Measurements from ENCODE around the gene AFF3.

AFF3 gene

DNA sequence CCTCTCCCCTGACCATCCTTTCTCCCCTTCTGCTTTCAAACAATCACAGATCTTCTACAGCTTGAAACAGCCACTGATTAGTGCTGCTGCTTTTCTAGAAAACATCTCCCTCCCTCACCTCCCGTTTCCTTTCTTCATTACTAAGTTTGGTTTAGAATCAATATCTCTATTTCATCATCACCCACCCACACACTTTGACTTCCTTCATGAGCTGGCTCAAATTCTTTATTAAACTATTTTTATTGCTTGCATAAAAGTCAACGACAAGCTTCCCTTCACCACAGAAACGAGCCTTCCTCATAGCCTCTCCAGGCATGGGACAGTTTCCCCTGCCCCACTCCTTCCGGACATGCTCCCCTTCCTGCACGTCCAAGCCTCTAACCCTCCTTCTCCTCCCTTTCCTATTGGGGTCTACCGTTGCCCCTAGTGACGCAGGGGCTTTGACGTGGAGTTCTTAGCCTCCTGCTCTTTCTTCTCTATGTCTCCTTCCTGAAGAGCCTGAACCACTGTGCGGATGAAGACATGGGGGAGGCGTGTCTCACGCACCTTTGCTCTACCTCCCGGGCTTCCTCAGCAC is 172.0 kb downstream of the AFF3 start:
- Histone ChIP-seq H3K27me3 (ENCODE audit: control insufficient read depth, insufficient read depth, low read length) (no peaks in the 10 kb centered on the region), H3K4me3 (ENCODE audit: low read length) (no peak overlapping the region), H3K9me3 (ENCODE audit: control insufficient read depth, low read depth, low read length) (no peaks in the 10 kb centered on the region), H3K9ac (ENCODE audit: low read length) (no peak overlapping the region), H3K27ac (ENCODE audit: low read length) (no peak overlapping the region), H3K4me1 (ENCODE audit: control insufficient read depth, low read depth, low read length) (peaks cover 5% of the 10 kb centered on the region), H3K36me3 (ENCODE audit: control insufficient read depth, low read depth, low read length) (no peaks in the 10 kb centered on the region)

DNA sequence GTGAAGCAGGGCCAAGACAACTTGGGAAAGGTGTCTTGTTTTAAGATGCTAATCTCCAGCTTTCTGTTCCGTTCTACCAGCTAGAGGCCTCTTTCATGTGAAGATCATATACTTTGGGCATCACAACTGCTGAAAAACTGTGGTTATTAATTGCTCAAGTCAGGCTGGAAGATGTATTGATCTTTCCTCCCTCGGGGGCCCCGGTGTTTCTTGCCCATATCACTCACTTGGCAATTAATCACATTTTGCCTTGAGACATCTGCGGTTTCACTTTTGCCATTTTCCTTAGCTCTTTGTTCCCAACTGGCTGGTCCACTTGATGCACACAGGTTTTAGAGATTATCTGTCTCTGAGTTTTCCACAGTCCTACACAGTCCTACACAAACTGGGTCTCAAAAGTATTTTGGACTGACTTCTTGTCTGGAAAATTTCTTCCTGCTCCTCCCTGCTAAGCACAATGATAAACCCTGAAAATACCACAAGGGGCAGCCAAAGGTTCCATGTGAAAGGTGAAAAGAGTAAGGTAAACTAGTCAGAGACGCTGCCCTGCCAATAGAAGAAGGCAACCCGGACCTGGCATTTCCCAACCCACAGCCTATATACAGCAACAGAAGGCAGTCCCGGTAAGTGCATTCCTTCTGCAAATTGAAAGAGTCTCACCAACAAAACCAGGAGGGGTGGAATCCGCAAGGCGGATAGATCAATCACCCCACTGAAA is 181.0 kb downstream of the AFF3 start:
- H3K27me3 ChIP-seq (ENCODE audit: control insufficient read depth, insufficient read depth, low read length), result no peaks in the 10 kb centered on the region
- peaks cover 8% of the 10 kb centered on the region for H3K4me1 ChIP-seq (ENCODE audit: control insufficient read depth, low read depth, low read length)
- no peak overlapping the region for H3K27ac ChIP-seq (ENCODE audit: low read length)
- H3K4me3 ChIP-seq (ENCODE audit: low read length), result no peak overlapping the region
- H3K36me3 ChIP-seq (ENCODE audit: control insufficient read depth, low read depth, low read length), result no peaks in the 10 kb centered on the region
- H3K9me3 ChIP-seq (ENCODE audit: control insufficient read depth, low read depth, low read length), result no peaks in the 10 kb centered on the region
- H3K9ac ChIP-seq (ENCODE audit: low read length), result no peak overlapping the region

GRCh38 chr2:99960790-99961189 is 181.6 kb downstream of the AFF3 start:
- peaks cover 8% of the 10 kb centered on the region for H3K4me1 ChIP-seq (ENCODE audit: control insufficient read depth, low read depth, low read length)
- H3K27ac ChIP-seq (ENCODE audit: low read length), result no peak overlapping the region
- H3K36me3 ChIP-seq (ENCODE audit: control insufficient read depth, low read depth, low read length), result no peaks in the 10 kb centered on the region
- no peaks in the 10 kb centered on the region for H3K27me3 ChIP-seq (ENCODE audit: control insufficient read depth, insufficient read depth, low read length)
- H3K9me3 ChIP-seq (ENCODE audit: control insufficient read depth, low read depth, low read length), result no peaks in the 10 kb centered on the region
- no peak overlapping the region for H3K4me3 ChIP-seq (ENCODE audit: low read length)
- no peak overlapping the region for H3K9ac ChIP-seq (ENCODE audit: low read length)

GRCh38 chr2:99960291-99960690 is 182.1 kb downstream of the AFF3 start:
- no peak overlapping the region for H3K27ac ChIP-seq (ENCODE audit: low read length)
- H3K9me3 ChIP-seq (ENCODE audit: control insufficient read depth, low read depth, low read length), result no peaks in the 10 kb centered on the region
- H3K9ac ChIP-seq (ENCODE audit: low read length), result no peak overlapping the region
- peaks cover 8% of the 10 kb centered on the region for H3K4me1 ChIP-seq (ENCODE audit: control insufficient read depth, low read depth, low read length)
- H3K36me3 ChIP-seq (ENCODE audit: control insufficient read depth, low read depth, low read length), result no peaks in the 10 kb centered on the region
- no peak overlapping the region for H3K4me3 ChIP-seq (ENCODE audit: low read length)
- H3K27me3 ChIP-seq (ENCODE audit: control insufficient read depth, insufficient read depth, low read length), result no peaks in the 10 kb centered on the region

GRCh38 chr2:99959261-99960014 is 183.0 kb downstream of the AFF3 start:
- Histone ChIP-seq H3K27ac (ENCODE audit: low read length) (no peak overlapping the region), H3K36me3 (ENCODE audit: control insufficient read depth, low read depth, low read length) (no peaks in the 10 kb centered on the region), H3K27me3 (ENCODE audit: control insufficient read depth, insufficient read depth, low read length) (no peaks in the 10 kb centered on the region), H3K4me3 (ENCODE audit: low read length) (no peak overlapping the region), H3K4me1 (ENCODE audit: control insufficient read depth, low read depth, low read length) (peaks cover 8% of the 10 kb centered on the region), H3K9me3 (ENCODE audit: control insufficient read depth, low read depth, low read length) (no peaks in the 10 kb centered on the region), H3K9ac (ENCODE audit: low read length) (no peak overlapping the region)

DNA sequence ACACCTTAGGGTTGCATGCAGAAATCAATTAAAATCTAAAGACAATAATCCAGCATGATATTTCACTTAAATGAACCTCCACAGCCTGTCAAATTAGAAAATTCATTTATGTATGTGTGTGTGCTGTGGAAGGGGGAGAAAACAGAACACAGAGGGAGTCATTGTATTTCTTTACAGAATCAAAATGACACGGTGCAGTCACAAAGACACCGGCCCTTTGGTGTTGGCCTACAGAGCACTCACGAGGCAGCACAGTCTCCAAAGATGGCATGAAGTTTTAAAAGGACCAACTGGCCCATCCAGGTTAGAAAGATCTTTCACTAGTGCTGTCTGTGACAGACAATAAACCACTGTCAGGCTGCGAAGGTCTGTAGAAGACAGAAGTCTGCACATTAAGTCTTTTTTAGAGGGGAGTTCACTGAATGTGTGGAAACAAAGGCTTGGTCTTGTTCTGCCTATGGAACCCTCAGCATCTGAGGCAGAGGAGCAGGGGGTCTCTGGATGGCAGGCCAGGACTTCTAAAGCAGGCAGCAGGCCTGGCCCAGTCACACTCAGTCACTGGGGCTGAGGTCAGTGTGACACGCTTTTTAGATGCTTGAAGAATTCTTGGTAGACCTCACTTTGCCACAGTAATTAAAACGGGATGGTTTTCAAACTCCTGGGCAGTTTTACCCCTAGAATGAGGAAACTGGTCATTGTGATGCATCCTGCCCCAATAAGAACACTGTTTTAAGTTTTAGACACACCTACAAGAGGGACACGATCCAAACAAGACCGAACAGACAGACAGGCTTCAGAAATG is 184.9 kb downstream of the AFF3 start:
- Histone ChIP-seq H3K36me3 (ENCODE audit: control insufficient read depth, low read depth, low read length) (no peaks in the 10 kb centered on the region), H3K27me3 (ENCODE audit: control insufficient read depth, insufficient read depth, low read length) (no peaks in the 10 kb centered on the region), H3K9ac (ENCODE audit: low read length) (no peak overlapping the region), H3K4me3 (ENCODE audit: low read length) (no peak overlapping the region), H3K9me3 (ENCODE audit: control insufficient read depth, low read depth, low read length) (no peaks in the 10 kb centered on the region), H3K27ac (ENCODE audit: low read length) (no peak overlapping the region), H3K4me1 (ENCODE audit: control insufficient read depth, low read depth, low read length) (peaks cover 8% of the 10 kb centered on the region)

GRCh38 chr2:99956232-99957030 is 186.0 kb downstream of the AFF3 start:
- H3K4me1 ChIP-seq (ENCODE audit: control insufficient read depth, low read depth, low read length), result peaks cover 8% of the 10 kb centered on the region
- H3K4me3 ChIP-seq (ENCODE audit: low read length), result no peak overlapping the region
- H3K9me3 ChIP-seq (ENCODE audit: control insufficient read depth, low read depth, low read length), result no peaks in the 10 kb centered on the region
- H3K27ac ChIP-seq (ENCODE audit: low read length), result no peak overlapping the region
- H3K9ac ChIP-seq (ENCODE audit: low read length), result no peak overlapping the region
- no peaks in the 10 kb centered on the region for H3K27me3 ChIP-seq (ENCODE audit: control insufficient read depth, insufficient read depth, low read length)
- no peaks in the 10 kb centered on the region for H3K36me3 ChIP-seq (ENCODE audit: control insufficient read depth, low read depth, low read length)

- no peak overlapping the region for H3K4me3 ChIP-seq (ENCODE audit: low read length)
- no peaks in the 10 kb centered on the region for H3K4me1 ChIP-seq (ENCODE audit: control insufficient read depth, low read depth, low read length)
- H3K27me3 ChIP-seq (ENCODE audit: control insufficient read depth, insufficient read depth, low read length), result no peaks in the 10 kb centered on the region
- H3K27ac ChIP-seq (ENCODE audit: low read length), result no peak overlapping the region
- H3K9ac ChIP-seq (ENCODE audit: low read length), result no peak overlapping the region
- no peaks in the 10 kb centered on the region for H3K36me3 ChIP-seq (ENCODE audit: control insufficient read depth, low read depth, low read length)
- no peaks in the 10 kb centered on the region for H3K9me3 ChIP-seq (ENCODE audit: control insufficient read depth, low read depth, low read length)
These were observed 188.6 kb downstream of the AFF3 start for GRCh38 chr2:99953750-99954149.

DNA sequence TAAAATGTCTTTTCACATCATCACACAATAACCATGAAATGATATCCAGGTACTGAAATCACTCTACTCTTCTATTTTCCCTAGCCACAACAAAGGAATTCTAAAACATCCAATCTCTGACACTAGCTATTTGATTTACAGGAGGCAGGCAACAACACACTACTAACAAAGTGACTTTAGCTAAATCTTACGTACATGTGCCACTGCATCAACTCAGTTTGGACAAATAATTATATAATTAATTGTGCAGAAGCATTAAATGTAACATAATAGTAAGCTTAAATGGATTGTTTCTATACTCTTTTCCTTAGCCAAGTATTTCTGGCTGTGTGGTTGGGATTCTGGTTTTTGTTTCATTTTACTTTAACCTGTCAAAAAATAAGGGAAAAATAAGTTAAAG is 192.4 kb downstream of the AFF3 start:
- Histone ChIP-seq H3K27ac (ENCODE audit: low read length) (no peak overlapping the region), H3K36me3 (ENCODE audit: control insufficient read depth, low read depth, low read length) (no peaks in the 10 kb centered on the region)

GRCh38 chr2:99949530-99949929 is 192.9 kb downstream of the AFF3 start:
- Histone ChIP-seq H3K4me1 (ENCODE audit: control insufficient read depth, low read depth, low read length) (no peaks in the 10 kb centered on the region), H3K9ac (ENCODE audit: low read length) (no peak overlapping the region), H3K27ac (ENCODE audit: low read length) (no peak overlapping the region), H3K9me3 (ENCODE audit: control insufficient read depth, low read depth, low read length) (no peaks in the 10 kb centered on the region), H3K36me3 (ENCODE audit: control insufficient read depth, low read depth, low read length) (no peaks in the 10 kb centered on the region), H3K27me3 (ENCODE audit: control insufficient read depth, insufficient read depth, low read length) (no peaks in the 10 kb centered on the region), H3K4me3 (ENCODE audit: low read length) (no peak overlapping the region)

More for the DNA sequence above, 192.4 kb downstream of the AFF3 start:
- Histone ChIP-seq H3K9ac (ENCODE audit: low read length) (no peak overlapping the region), H3K4me1 (ENCODE audit: control insufficient read depth, low read depth, low read length) (no peaks in the 10 kb centered on the region), H3K4me3 (ENCODE audit: low read length) (no peak overlapping the region), H3K9me3 (ENCODE audit: control insufficient read depth, low read depth, low read length) (no peaks in the 10 kb centered on the region), H3K27me3 (ENCODE audit: control insufficient read depth, insufficient read depth, low read length) (no peaks in the 10 kb centered on the region)

DNA sequence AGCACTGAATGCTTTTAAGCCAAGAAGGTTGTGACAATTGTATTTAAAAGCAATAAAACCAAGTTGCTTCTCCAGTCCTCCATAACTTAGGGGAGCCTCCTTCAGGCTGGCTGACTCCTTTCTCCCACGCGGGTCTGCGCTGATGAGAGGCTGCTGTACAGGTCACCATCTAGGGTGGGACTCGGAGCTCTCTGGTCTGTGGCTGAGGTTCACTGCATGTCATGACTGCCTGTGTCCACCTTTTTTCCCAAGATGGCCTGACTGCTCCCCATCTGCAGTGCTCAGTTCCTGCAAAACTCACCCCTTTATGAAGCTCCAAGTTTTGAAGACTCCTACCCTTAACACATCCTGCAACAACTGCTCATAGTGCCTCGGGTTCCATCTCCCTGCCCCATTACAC is 194.4 kb downstream of the AFF3 start:
- Histone ChIP-seq H3K36me3 (ENCODE audit: control insufficient read depth, low read depth, low read length) (no peaks in the 10 kb centered on the region), H3K9me3 (ENCODE audit: control insufficient read depth, low read depth, low read length) (no peaks in the 10 kb centered on the region), H3K4me3 (ENCODE audit: low read length) (no peak overlapping the region), H3K4me1 (ENCODE audit: control insufficient read depth, low read depth, low read length) (no peaks in the 10 kb centered on the region), H3K9ac (ENCODE audit: low read length) (no peak overlapping the region), H3K27ac (ENCODE audit: low read length) (no peak overlapping the region), H3K27me3 (ENCODE audit: control insufficient read depth, insufficient read depth, low read length) (no peaks in the 10 kb centered on the region)

Data from iPS-18a (cell line).